HG02678 (cell line): Measurements from ENCODE around the gene IRF9.
A peak's percentile ranks its signal among the peaks of the same experiment; 100 is the strongest.

Experiments
- ATAC-seq: cut with Tn5 transposase; IDR thresholded peaks from one replicate; pipeline ENCODE4 v1.9.1; 2021; ENCODE audit warnings: mild to moderate bottlenecking, moderate library complexity; ENCODE audit not compliant: unreplicated experiment

IRF9 gene

GRCh38 chr14:24213866-24214662 is 53.0 kb downstream of the IRF9 start:
- no peak for ATAC-seq

- peak; percentile 58 for ATAC-seq
These were observed 54.7 kb downstream of the IRF9 start, which contains the start of gene MDP1 for GRCh38 chr14:24215495-24216344. TSS of gene MDP1 (minus strand) at chr14:24216066. CDS start at chr14:24215955, 111 bp downstream.
